GM12878 (cell line): ENCODE results near the gene NDRG4. TPM values are rescaled to one million over a fixed set of nuclear protein-coding genes. Genes with fewer than 3 reads are reported as not detected.
A peak's percentile ranks its signal among the peaks of the same experiment; 100 is the strongest.

Source experiments
- BHLHE40 ChIP-seq, 2 experiments: fragments of 450-650 bp in 1 of 2; IDR thresholded peaks; 2 replicates each; pipeline ENCODE4 v1.6.1; 2011 to 2017; ENCODE audit warnings: low read depth in 2 of 2, borderline replicate concordance in 1 of 2, improper control_type of control experiment in 1 of 2, low read length in 1 of 2, mild to moderate bottlenecking in 1 of 2
- CBX3 ChIP-seq: fragments of 200-600 bp; sonication (generic); IDR thresholded peaks from 2 replicates; pipeline ENCODE4 v1.6.1; 2016; ENCODE audit warnings: low read depth, borderline replicate concordance
- CREM ChIP-seq: IDR thresholded peaks from 2 replicates; pipeline ENCODE4 v1.6.1; 2014; ENCODE audit warnings: antibody characterized with exemption, low read depth
- E2F4 ChIP-seq: IDR thresholded peaks from 2 replicates; pipeline ENCODE4 v1.6.1; 2012; ENCODE audit warnings: low read depth, low read length, improper control_type of control experiment
- E4F1 ChIP-seq: fragments of 450-650 bp; IDR thresholded peaks from 2 replicates; pipeline ENCODE4 v1.6.1; 2018; ENCODE audit warnings: borderline replicate concordance, mild to moderate bottlenecking; ENCODE audit not compliant: partially characterized antibody
- ELK1 ChIP-seq: IDR thresholded peaks from 2 replicates; pipeline ENCODE4 v1.6.1; 2012; ENCODE audit warnings: low read depth, low read length, improper control_type of control experiment
- NKRF ChIP-seq: fragments of 450-650 bp; conservative IDR thresholded peaks from 2 replicates; pipeline ENCODE4 v1.6.1; 2017; ENCODE audit warnings: mild to moderate bottlenecking, moderate library complexity
- NR2C1 ChIP-seq: fragments of 450-650 bp; IDR thresholded peaks from 2 replicates; pipeline ENCODE4 v1.6.1; 2017; ENCODE audit warnings: antibody characterized with exemption, mild to moderate bottlenecking, moderate library complexity
- PAX8 ChIP-seq: fragments of 450-650 bp; IDR thresholded peaks from 2 replicates; pipeline ENCODE4 v1.6.1; 2017; ENCODE audit warnings: mild to moderate bottlenecking, moderate library complexity
- POLR2AphosphoS2 ChIP-seq: IDR thresholded peaks from 2 replicates; pipeline ENCODE4 v1.6.1; 2011; ENCODE audit warnings: low read depth, mild to moderate bottlenecking, low read length, improper control_type of control experiment, moderate library complexity
- RAD21 ChIP-seq: IDR thresholded peaks from 2 replicates; pipeline ENCODE4 v1.6.1; 2011; ENCODE audit warnings: mild to moderate bottlenecking, low read depth, low read length, moderate library complexity; ENCODE audit not compliant: insufficient read depth
- RAD51 ChIP-seq: fragments of 450-650 bp; IDR thresholded peaks from 2 replicates; pipeline ENCODE4 v1.6.1; 2016; ENCODE audit warnings: moderate library complexity, mild to moderate bottlenecking, inconsistent platforms
- SMARCA5 ChIP-seq: fragments of 450-650 bp; IDR thresholded peaks from 2 replicates; pipeline ENCODE4 v1.6.1; 2017; ENCODE audit warnings: mild to moderate bottlenecking
- SPI1 ChIP-seq: IDR thresholded peaks from 2 replicates; pipeline ENCODE4 v1.6.1; 2011; ENCODE audit warnings: low read depth, mild to moderate bottlenecking, low read length, moderate library complexity, borderline replicate concordance; ENCODE audit not compliant: insufficient read depth
- TARDBP ChIP-seq: IDR thresholded peaks from 2 replicates; pipeline ENCODE4 v1.6.1; 2016; ENCODE audit warnings: borderline replicate concordance
- USF2 ChIP-seq: IDR thresholded peaks from 2 replicates; pipeline ENCODE4 v1.6.1; 2011; ENCODE audit warnings: low read depth, low read length, improper control_type of control experiment, borderline replicate concordance
- ZBTB33 ChIP-seq: fragments of 450-650 bp; IDR thresholded peaks from 2 replicates; pipeline ENCODE4 v1.6.1; 2017; ENCODE audit warnings: mild to moderate bottlenecking
- polyA plus RNA-seq, 11 experiments: library from polyadenylated mRNA; depleted of rRNA in 4 of 11; unstranded in 6 of 11; stranded (reverse) in 5 of 11; fragments of >200 nt; fragmentation: Nextera tagmentation in 4 of 11; fragmentation: Illumina TruSeq in 1 of 11; extraction: Ambion mirVana in 4 of 11; extraction: Trizol in 1 of 11; gene quantifications; 1 replicate in 1 of 11; 2 replicates in 10 of 11; pipeline versions ENCODE4 v1.2.1 to v1.2.3, GENCODE V29; 2011 to 2016; ENCODE audit warnings: inconsistent platforms in 2 of 11, missing spikeins in 2 of 11, low read depth in 1 of 11
- total RNA-seq, 4 experiments: library from RNA; depleted of rRNA in 3 of 4; stranded (reverse); fragments of >200 nt in 3 of 4; fragmentation: Illumina TruSeq in 1 of 4; extraction: Trizol in 1 of 4; gene quantifications; 2 replicates each; pipeline versions ENCODE4 v1.2.1 to v1.2.3, GENCODE V29; 2013 to 2021

The NDRG4 gene
- total and polyA plus RNA-seq, 10 of the 15 experiments (the other 5 are each of a cell fraction or from before 2014, with no cell fraction given) = 0.33 to 3.8 (median 2.5) TPM

- TF ChIP-seq E4F1 (no peak), POLR2AphosphoS2 (no peak), CBX3 (no peak), CREM (0 out of 2 replicates have a peak, but pooled peaks have one; percentile 10), PAX8 (no peak), SMARCA5 (no peak), NKRF (no peak), NR2C1 (no peak), ZBTB33 (no peak), E2F4 (no peak), BHLHE40 (IDR thresholded peaks at IDR 0.05; ENCODE audit: borderline replicate concordance in 1 of 2, low read depth in 2 of 2, low read length in 1 of 2) (no peak), SPI1 (peak; percentile 71; the same call in 1 of the 2 replicates), USF2 (no peak), RAD51 (no peak), ELK1 (no peak), RAD21 (no peak), TARDBP (no peak)
Observed at GRCh38 chr16:58518083-58518979, 18.4 kb downstream of the NDRG4 start (continued).
